A549 (cell line): ENCODE measurements around the gene FGD5.

ENCODE experiments used
- CTCF ChIP-seq: fragments of >200 bp; sonication (Bioruptor Twin); formaldehyde crosslinking; IDR thresholded peaks from 3 replicates; pipeline ENCODE4 v1.5.1; 2016
- REST ChIP-seq: fragments of 200-600 bp; sonication (generic); IDR thresholded peaks from 2 replicates; pipeline ENCODE4 v1.6.1; 2016; ENCODE audit warnings: antibody characterized with exemption, mild to moderate bottlenecking, moderate library complexity
- RFX5 ChIP-seq: fragments of 450-650 bp; IDR thresholded peaks from 2 replicates; pipeline ENCODE4 v1.7.1; 2014; ENCODE audit warnings: antibody characterized with exemption, mild to moderate bottlenecking, moderate library complexity
- SREBF2 ChIP-seq: fragments of 450-650 bp; IDR thresholded peaks from 2 replicates; pipeline ENCODE4 v1.6.1; 2014; ENCODE audit warnings: mild to moderate bottlenecking, moderate library complexity

GRCh38 chr3:14870783-14871060 is 52.0 kb downstream of the FGD5 start:
- no peak for TF ChIP-seq RFX5
- TF ChIP-seq SREBF2: no peak
- TF ChIP-seq CTCF: no peak
- no peak for TF ChIP-seq REST
